ENCODE results near the gene NAALADL2.

The NAALADL2 gene

DNA sequence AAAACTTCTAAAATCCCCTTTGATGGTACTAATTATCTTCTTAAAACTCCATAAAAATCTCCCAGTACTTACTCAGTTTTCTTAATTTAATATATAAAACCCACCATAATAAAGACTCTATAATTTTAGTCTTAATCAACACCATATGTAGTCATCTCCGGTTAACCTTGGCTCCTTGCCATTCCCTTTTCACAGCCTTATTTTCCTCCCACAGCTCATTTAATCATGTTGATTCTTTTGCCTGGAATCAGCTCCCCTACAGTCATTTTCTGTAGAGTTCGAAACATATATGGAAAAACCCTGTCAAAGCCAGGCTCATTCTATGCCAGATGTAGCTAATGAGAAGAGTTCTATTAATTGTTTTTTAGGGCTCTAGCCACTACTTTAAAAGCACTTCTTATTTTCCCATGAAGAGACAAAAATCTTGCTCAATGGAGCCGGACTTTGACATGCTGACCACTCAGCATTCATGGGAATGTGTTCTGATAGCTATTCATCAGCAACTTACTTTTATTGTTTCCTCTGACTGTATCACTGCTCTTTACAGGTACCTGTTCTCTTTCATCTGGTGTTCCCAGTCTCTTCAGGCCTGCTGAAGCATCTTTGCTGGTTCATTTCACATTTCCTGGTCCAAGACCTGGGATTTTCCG is 573.4 kb downstream of the NAALADL2 start:
- DNase-seq (no peak), ATAC-seq (ENCODE audit: insufficient read depth, low read depth) (no peak)
- H3K27me3 ChIP-seq (ENCODE audit: insufficient read depth, low read length, poor library complexity), result no peaks in the 10 kb centered on the region
- H4K20me1 ChIP-seq (ENCODE audit: insufficient read depth, low read length), result no peaks in the 10 kb centered on the region
- H3K9me3 ChIP-seq (ENCODE audit: insufficient read depth, low read length, severe bottlenecking), result no peaks in the 10 kb centered on the region
- H3K4me3 ChIP-seq (ENCODE audit: low read depth in 1 of 2, low read length in 2 of 2), result no peak overlapping the region
- no peak overlapping the region for H3K9ac ChIP-seq (ENCODE audit: low read depth, low read length)
- H3K4me1 ChIP-seq (ENCODE audit: insufficient read depth, low read length), result no peaks in the 10 kb centered on the region
- TF ChIP-seq, protein P1, sequence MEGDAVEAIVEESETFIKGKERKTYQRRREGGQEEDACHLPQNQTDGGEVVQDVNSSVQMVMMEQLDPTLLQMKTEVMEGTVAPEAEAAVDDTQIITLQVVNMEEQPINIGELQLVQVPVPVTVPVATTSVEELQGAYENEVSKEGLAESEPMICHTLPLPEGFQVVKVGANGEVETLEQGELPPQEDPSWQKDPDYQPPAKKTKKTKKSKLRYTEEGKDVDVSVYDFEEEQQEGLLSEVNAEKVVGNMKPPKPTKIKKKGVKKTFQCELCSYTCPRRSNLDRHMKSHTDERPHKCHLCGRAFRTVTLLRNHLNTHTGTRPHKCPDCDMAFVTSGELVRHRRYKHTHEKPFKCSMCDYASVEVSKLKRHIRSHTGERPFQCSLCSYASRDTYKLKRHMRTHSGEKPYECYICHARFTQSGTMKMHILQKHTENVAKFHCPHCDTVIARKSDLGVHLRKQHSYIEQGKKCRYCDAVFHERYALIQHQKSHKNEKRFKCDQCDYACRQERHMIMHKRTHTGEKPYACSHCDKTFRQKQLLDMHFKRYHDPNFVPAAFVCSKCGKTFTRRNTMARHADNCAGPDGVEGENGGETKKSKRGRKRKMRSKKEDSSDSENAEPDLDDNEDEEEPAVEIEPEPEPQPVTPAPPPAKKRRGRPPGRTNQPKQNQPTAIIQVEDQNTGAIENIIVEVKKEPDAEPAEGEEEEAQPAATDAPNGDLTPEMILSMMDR (IDR thresholded peaks at IDR 0.05; ENCODE audit: borderline replicate concordance, extremely low read depth, low read length, poor library complexity, severe bottlenecking), result no peak
- no peak for TF ChIP-seq EZH2 (IDR thresholded peaks at IDR 0.05; ENCODE audit: borderline replicate concordance, low read depth, low read length, severe bottlenecking)
- H3K36me3 ChIP-seq (ENCODE audit: insufficient read depth, low read length), result no peaks in the 10 kb centered on the region
- H2AFZ ChIP-seq (ENCODE audit: low read depth, low read length), result no peak overlapping the region
- no peaks in the 10 kb centered on the region for H3K79me2 ChIP-seq (ENCODE audit: insufficient read depth, low read length)
- H3K4me2 ChIP-seq (ENCODE audit: insufficient read depth, low read length), result no peak overlapping the region
- no peak overlapping the region for H3K27ac ChIP-seq (ENCODE audit: low read length)

- Histone ChIP-seq H2AFZ (ENCODE audit: low read depth, low read length) (no peak overlapping the region), H3K27me3 (ENCODE audit: insufficient read depth, low read length, poor library complexity) (no peaks in the 10 kb centered on the region), H3K9ac (ENCODE audit: low read depth, low read length) (no peak overlapping the region), H3K79me2 (ENCODE audit: insufficient read depth, low read length) (no peaks in the 10 kb centered on the region), H3K4me2 (ENCODE audit: insufficient read depth, low read length) (no peak overlapping the region), H3K36me3 (ENCODE audit: insufficient read depth, low read length) (no peaks in the 10 kb centered on the region), H3K27ac (ENCODE audit: low read length) (no peak overlapping the region), H3K4me1 (ENCODE audit: insufficient read depth, low read length) (no peaks in the 10 kb centered on the region), H4K20me1 (ENCODE audit: insufficient read depth, low read length) (no peaks in the 10 kb centered on the region), H3K9me3 (ENCODE audit: insufficient read depth, low read length, severe bottlenecking) (no peaks in the 10 kb centered on the region), H3K4me3 (ENCODE audit: low read depth in 1 of 2, low read length in 2 of 2) (no peak overlapping the region)
- ATAC-seq (ENCODE audit: insufficient read depth, low read depth) (no peak), DNase-seq (no peak)
- no peak for TF ChIP-seq EZH2 (IDR thresholded peaks at IDR 0.05; ENCODE audit: borderline replicate concordance, low read depth, low read length, severe bottlenecking)
- TF ChIP-seq, protein P1 (IDR thresholded peaks at IDR 0.05; ENCODE audit: borderline replicate concordance, extremely low read depth, low read length, poor library complexity, severe bottlenecking), result no peak
These were observed 574.0 kb downstream of the NAALADL2 start for GRCh38 chr3:175433026-175433674.

- H3K27ac ChIP-seq (ENCODE audit: low read length), result no peak overlapping the region
- H3K9ac ChIP-seq (ENCODE audit: low read depth, low read length), result no peak overlapping the region
- no peak for DNase-seq
- no peaks in the 10 kb centered on the region for H4K20me1 ChIP-seq (ENCODE audit: insufficient read depth, low read length)
- ATAC-seq (ENCODE audit: insufficient read depth, low read depth), result no peak
- no peak overlapping the region for H3K4me3 ChIP-seq (ENCODE audit: low read depth in 1 of 2, low read length in 2 of 2)
- no peaks in the 10 kb centered on the region for H3K27me3 ChIP-seq (ENCODE audit: insufficient read depth, low read length, poor library complexity)
- H3K36me3 ChIP-seq (ENCODE audit: insufficient read depth, low read length), result no peaks in the 10 kb centered on the region
- no peak overlapping the region for H2AFZ ChIP-seq (ENCODE audit: low read depth, low read length)
- no peak overlapping the region for H3K4me2 ChIP-seq (ENCODE audit: insufficient read depth, low read length)
- H3K4me1 ChIP-seq (ENCODE audit: insufficient read depth, low read length), result no peaks in the 10 kb centered on the region
- H3K79me2 ChIP-seq (ENCODE audit: insufficient read depth, low read length), result no peaks in the 10 kb centered on the region
- TF ChIP-seq EZH2 (IDR thresholded peaks at IDR 0.05; ENCODE audit: borderline replicate concordance, low read depth, low read length, severe bottlenecking), result no peak
- TF ChIP-seq, protein P1 (IDR thresholded peaks at IDR 0.05; ENCODE audit: borderline replicate concordance, extremely low read depth, low read length, poor library complexity, severe bottlenecking), result no peak
- H3K9me3 ChIP-seq (ENCODE audit: insufficient read depth, low read length, severe bottlenecking), result no peaks in the 10 kb centered on the region
These were observed 575.4 kb downstream of the NAALADL2 start for GRCh38 chr3:175434561-175434960.

All from DND-41 (cell line).